Measurements from ENCODE around the gene INSC. TPM values are rescaled to one million over a fixed set of nuclear protein-coding genes. Genes with fewer than 3 reads are reported as not detected.
"Not testable (repeated sequence)": the region's sequence is repeated elsewhere in the genome, so short reads cannot be mapped to it uniquely, and the experiment has no call there.

Gene INSC
- total RNA-seq: 1 to 10 TPM; 1.6 TPM

- no peaks in the 10 kb centered on the region for H3K9me3 ChIP-seq
- no peaks in the 10 kb centered on the region for H3K4me1 ChIP-seq
- intact Hi-C loops (cut with DNase I): no loop called here
- TF ChIP-seq CTCF (IDR thresholded peaks at IDR 0.05): no peak
- peak within 1 kb of the TSS; percentile 19 for H3K4me3 ChIP-seq
- DNase-seq: no peak
- no peak within 1 kb of the TSS for H3K27ac ChIP-seq
- peak within 1 kb of the TSS in 1 of 2 donors; percentile 30 for H3K9ac ChIP-seq (ENCODE audit: low read depth in 2 of 2, low read length in 2 of 2)
- H3K36me3 ChIP-seq: no peaks in the 10 kb centered on the region
- peaks cover 8% of the 10 kb centered on the region for H3K27me3 ChIP-seq
These were observed at the start of gene INSC for GRCh38 chr11:15114501-15115475. Gene INSC (plus strand): TSS chr11:15114923. CDS start chr11:15149175, 34,252 bp downstream.

- not testable (repeated sequence) for H3K9ac ChIP-seq (ENCODE audit: low read depth in 2 of 2, low read length in 2 of 2); DNase-seq; H3K27ac ChIP-seq; H3K4me3 ChIP-seq; H3K9me3 ChIP-seq; H3K36me3 ChIP-seq
- Histone ChIP-seq H3K27me3 (peaks cover 14% of the 10 kb centered on the region), H3K4me1 (peaks cover 11% of the 10 kb centered on the region)
- intact Hi-C loops (cut with DNase I): loop anchor here (5.0 to 10.0 kb wide), 2 partner anchors 157 to 275 kb away; no protein-coding TSS in a partner anchor
These were observed 45.0 kb upstream of the INSC start for GRCh38 chr11:15069751-15070150.

GRCh38 chr11:15071556-15072255 lies 43.0 kb upstream of the INSC start:
- intact Hi-C loops (cut with DNase I): loop anchor here (5.0 to 10.0 kb wide), 2 partner anchors 159 to 277 kb away; no protein-coding TSS in a partner anchor
- TF ChIP-seq CTCF (IDR thresholded peaks at IDR 0.05): no peak
- Histone ChIP-seq H3K9me3 (no peaks in the 10 kb centered on the region), H3K36me3 (no peaks in the 10 kb centered on the region), H3K4me1 (peaks cover 12% of the 10 kb centered on the region), H3K4me3 (no peak overlapping the region), H3K27me3 (peaks cover 15% of the 10 kb centered on the region), H3K27ac (no peak overlapping the region), H3K9ac (ENCODE audit: low read depth in 2 of 2, low read length in 2 of 2) (no peak overlapping the region)
- DNase-seq: no peak

- TF ChIP-seq CTCF (IDR thresholded peaks at IDR 0.05): no peak
- H3K36me3 ChIP-seq: no peaks in the 10 kb centered on the region
- intact Hi-C loops (cut with DNase I): loop anchor here (5.0 to 10.0 kb wide), 2 partner anchors 160 to 278 kb away; no protein-coding TSS in a partner anchor
- no peak overlapping the region for H3K9ac ChIP-seq (ENCODE audit: low read depth in 2 of 2, low read length in 2 of 2)
- H3K27ac ChIP-seq: no peak overlapping the region
- H3K4me1 ChIP-seq: peaks cover 12% of the 10 kb centered on the region
- H3K27me3 ChIP-seq: peaks cover 15% of the 10 kb centered on the region
- DNase-seq: no peak
- no peak overlapping the region for H3K4me3 ChIP-seq
- no peaks in the 10 kb centered on the region for H3K9me3 ChIP-seq
These were observed 42.1 kb upstream of the INSC start for GRCh38 chr11:15072551-15073143.

GRCh38 chr11:15073361-15074205 lies 41.1 kb upstream of the INSC start, which contains the start of gene CALCB:
Gene CALCB (plus strand): TSS chr11:15073593. CDS start chr11:15074719, 1,126 bp downstream.
- Histone ChIP-seq H3K4me1 (peaks cover 12% of the 10 kb centered on the region), H3K27me3 (peaks cover 15% of the 10 kb centered on the region), H3K9me3 (no peaks in the 10 kb centered on the region), H3K4me3 (peak within 1 kb of the TSS; percentile 20), H3K27ac (no peak within 1 kb of the TSS), H3K36me3 (no peaks in the 10 kb centered on the region), H3K9ac (ENCODE audit: low read depth in 2 of 2, low read length in 2 of 2) (no peak within 1 kb of the TSS)
- DNase-seq: no peak
- intact Hi-C loops (cut with DNase I): loop anchor here (5.0 to 10.0 kb wide), 2 partner anchors 161 to 279 kb away; no protein-coding TSS in a partner anchor
- no peak for TF ChIP-seq CTCF (IDR thresholded peaks at IDR 0.05)

Measured in colonic mucosa (tissue), 4 donors.